KOPT-K1 (cell line): Measurements from ENCODE around the gene ABCG4.
"Not testable (repeated sequence)": the region's sequence is repeated elsewhere in the genome, so short reads cannot be mapped to it uniquely, and the experiment has no call there.

Experiments used
- H3K27ac ChIP-seq: fragments of 200-600 bp; sonication (generic); 2 replicates; pipeline ENCODE4 v1.5.1; 2016; ENCODE audit warnings: antibody characterized with exemption, mild to moderate bottlenecking, low read depth, low read length; ENCODE audit not compliant: poor library complexity, severe bottlenecking
- H3K36me3 ChIP-seq: fragments of 200-600 bp; sonication (generic); 2 replicates; pipeline ENCODE4 v1.5.1; 2017; ENCODE audit warnings: antibody characterized with exemption, mild to moderate bottlenecking, low read length, moderate library complexity; ENCODE audit not compliant: insufficient read depth
- H3K9me3 ChIP-seq: fragments of 200-600 bp; sonication (generic); 2 replicates; pipeline ENCODE4 v1.5.1; 2017; ENCODE audit warnings: antibody characterized with exemption, low read length, mild to moderate bottlenecking; ENCODE audit not compliant: insufficient read depth, poor library complexity, severe bottlenecking

The ABCG4 gene

DNA sequence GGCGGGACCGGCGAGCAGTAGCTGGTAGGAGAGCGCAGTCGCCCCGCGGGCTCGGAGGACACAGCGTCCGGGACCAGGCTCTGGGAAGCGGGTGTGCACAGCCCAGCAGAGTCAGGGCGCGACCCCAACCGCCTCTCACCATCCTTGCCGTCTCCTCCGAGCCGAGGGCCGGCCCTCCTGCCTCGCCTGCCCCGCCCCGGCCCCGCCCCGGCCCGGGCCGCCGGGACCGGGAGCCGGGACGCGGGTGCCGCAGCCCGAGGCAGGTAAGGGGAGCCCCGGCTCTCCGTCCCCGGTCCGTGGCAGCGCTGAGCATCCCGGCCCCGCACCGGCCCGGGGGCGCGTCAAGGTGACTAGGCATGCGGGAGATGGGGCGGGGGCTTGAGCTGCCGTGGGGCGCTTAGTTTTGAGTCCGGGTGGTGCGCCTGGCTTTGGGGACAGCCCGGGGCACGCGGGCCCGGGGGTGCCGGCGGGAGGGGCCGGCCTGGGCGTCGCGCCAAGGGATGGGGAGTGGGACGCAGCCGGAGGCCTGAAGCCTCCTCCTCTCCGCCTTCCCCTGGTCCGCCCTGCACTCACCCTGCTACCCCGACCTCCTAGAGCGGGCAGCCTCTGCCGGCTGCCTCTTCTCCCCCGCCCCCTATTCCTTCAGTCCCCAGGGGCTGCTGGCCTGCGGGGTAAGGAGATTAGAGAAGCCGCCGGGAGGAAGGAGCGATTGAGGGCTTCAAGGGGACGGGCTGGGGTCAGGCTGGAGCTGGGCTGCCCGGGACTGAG is at the start of gene ABCG4:
ABCG4 (plus strand) TSS at position 35 of the 768 bp plus-strand sequence. CDS start 914 bp downstream, outside the sequence.
- peak within 1 kb of the TSS; percentile 10 for H3K27ac ChIP-seq
- H3K9me3 ChIP-seq = no peaks in the 10 kb centered on the region
- no peaks in the 10 kb centered on the region for H3K36me3 ChIP-seq

DNA sequence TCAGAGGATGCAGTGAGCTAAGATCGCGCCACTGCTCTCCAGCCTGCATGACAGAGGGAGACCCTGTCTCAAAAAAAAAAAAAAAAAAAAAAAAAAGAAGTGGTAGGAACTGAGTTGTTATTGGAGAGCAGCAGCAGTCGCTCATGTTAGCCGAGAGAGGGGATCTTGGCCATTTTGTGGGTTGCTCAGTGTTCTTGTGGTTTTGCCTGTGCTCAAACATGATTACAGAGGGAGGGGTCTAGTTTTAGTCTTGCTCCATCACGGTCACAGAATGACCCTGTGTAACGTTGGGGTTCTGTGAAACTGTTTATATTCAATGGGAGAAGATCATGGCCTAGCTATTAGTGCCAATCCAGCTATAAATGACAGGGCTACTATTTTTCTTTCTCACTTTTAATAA is 49.1 kb upstream of the ABCG4 start:
- no peaks in the 10 kb centered on the region for H3K9me3 ChIP-seq
- H3K36me3 ChIP-seq = peaks cover 28% of the 10 kb centered on the region
- H3K27ac ChIP-seq = no peak overlapping the region

DNA sequence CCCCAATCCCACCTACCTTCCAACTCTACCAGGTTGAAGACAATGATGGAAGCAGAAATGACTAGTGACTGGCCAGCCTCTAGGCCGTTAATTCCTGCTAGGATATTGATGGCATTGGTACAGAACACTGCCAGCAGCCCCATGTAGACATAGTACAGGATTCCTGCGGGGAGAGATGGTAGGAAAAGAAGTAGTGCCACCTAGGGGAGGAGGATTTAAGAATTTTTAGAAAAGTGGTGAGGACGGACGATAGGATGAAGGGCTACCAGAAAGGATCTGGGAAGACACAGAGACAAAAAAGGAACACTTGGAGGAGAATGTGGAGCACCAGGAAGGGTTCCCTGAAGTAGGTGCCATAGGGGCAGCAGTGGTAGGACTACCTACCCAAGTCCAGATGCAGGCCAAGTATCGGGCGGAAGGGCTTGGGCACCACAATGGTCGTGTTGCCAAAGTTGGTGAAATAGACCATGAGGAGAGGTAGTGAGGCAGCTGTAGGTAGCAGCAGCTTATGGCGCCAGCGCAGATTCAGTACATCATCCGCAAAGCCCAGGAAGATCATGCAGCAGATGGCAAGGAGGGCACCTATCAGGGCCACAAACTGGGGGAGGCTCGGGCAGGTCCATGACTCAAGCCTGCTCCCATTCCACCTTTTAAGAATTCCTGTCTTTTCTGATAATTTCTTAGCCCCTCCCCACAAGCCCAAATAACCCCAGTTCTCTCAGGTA is 48.4 kb upstream of the ABCG4 start:
- peak overlapping the region; percentile 86 for H3K27ac ChIP-seq
- no peaks in the 10 kb centered on the region for H3K9me3 ChIP-seq
- H3K36me3 ChIP-seq = peaks cover 28% of the 10 kb centered on the region

DNA sequence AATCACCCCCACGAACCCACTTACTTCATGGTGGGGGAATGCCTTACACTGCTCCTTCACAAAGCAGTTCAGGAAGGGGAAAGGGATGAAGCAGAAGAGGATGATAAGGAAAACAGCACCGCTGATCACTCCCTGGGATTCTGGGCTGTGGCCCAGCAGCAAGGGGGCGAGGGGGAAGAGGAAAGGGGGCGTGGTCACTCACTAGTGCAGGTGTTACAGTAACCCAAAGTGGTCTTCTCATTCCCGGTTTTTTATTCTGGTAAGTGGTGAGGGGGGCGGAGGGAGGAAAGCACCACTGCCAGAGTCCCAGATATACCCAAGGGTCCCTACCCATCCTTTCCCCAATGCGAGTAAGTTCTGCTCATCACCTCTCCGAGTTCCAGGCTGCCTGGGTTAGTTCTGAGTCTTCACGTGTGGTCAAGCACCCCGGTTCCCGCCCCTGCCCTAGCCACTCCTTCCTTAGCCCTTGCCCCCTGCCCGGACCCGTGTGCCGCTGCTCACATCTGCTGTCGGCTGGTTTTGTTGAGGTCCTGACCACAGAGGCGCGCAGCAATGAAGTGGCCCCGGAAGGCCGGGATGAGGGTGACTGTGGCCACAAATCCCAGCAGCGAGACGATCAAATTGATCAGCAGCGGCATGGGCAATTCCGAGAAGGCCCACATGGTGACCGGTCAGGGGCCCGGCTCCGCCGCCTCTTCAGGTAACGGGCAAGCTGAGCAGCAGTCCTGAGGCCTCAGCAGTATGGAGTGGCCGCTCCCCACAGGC is 47.7 kb upstream of the ABCG4 start:
- Histone ChIP-seq H3K9me3 (no peaks in the 10 kb centered on the region), H3K27ac (peak overlapping the region; percentile 86), H3K36me3 (peaks cover 28% of the 10 kb centered on the region)

DNA sequence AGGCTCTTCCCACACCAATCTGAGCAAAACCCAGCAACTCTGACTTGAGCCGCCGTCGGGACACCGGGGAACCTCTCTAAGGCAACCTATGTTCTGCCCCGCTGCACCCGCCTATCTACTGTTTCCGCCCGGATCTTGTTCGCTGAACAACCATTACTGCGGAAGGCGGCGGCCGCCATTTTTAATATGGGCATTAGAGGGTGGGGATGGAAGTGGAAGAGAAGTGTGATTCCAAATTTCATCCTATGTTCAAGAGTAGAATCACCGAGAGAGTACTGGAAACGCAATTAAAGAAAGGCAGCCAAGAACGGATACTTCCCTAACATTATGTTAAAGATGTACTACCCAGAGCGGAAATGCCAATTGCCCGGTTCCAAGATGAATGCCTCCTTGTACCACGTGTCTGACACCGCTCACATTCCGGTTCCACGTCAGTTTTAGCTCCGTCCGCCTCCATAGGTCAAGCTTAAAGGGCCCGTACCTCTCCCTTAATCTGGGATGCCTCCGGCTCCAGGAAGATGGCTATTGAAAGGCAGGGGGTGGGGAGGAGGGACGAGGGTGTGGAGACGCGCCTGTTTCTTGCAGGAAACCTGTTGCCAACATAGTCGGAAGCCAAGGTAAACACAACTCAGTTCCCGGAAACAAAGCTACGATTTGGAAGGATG is 47.0 kb upstream of the ABCG4 start, which contains the start of gene DPAGT1:
DPAGT1 (minus strand) TSS at position 95 of the 665 bp plus-strand sequence. CDS start 198 bp downstream, outside the sequence.
- H3K9me3 ChIP-seq = no peaks in the 10 kb centered on the region
- H3K27ac ChIP-seq = peak within 1 kb of the TSS; percentile 86
- peaks cover 21% of the 10 kb centered on the region for H3K36me3 ChIP-seq

DNA sequence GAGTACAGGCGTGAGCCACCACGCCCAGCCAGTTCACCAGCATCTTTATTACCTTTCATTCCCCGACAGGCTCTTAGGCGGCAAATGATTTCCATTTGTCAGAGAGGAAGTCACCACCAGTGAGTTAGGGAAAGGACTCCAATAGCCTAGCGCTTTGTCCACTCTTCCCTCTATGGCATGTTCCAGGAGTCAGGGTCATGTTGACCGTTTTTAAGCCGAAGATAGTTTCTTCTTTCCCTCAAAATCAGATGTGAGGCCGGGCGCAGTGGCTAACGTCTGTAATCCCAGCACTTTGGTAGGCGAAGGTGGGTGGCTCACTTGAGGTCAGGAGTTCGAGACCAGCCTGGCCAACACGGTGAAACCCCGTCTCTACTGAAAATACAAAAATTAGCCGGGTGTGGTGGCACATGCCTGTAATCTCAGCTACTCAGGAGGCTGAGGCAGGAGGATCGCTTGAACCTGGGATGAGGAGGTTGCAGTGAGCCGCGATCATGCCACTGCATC is 45.6 kb upstream of the ABCG4 start:
- H3K9me3 ChIP-seq, H3K27ac ChIP-seq, H3K36me3 ChIP-seq: not testable (repeated sequence)

DNA sequence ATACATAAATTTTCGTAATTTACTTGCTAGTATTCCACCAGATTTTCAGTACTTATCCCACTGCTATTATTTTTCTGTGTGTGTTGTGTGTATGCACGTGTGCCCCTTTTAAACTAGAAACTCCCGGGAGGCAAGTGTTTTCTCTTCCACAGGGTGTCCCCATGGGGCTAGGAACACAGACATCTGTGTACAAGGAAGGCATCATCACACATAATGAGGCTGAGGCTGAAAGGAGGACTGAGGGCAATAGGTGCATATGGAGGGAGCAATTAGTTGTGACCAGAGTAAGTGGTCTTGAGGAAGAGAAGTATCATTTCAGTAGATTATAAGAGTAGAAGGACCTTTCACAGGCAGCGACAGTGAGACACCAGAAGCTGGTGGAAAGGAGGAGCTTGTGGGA is 45.1 kb upstream of the ABCG4 start:
- H3K36me3 ChIP-seq = peaks cover 2% of the 10 kb centered on the region; the same call in 1 of the 2 replicates
- H3K9me3 ChIP-seq = no peaks in the 10 kb centered on the region
- no peak overlapping the region for H3K27ac ChIP-seq

DNA sequence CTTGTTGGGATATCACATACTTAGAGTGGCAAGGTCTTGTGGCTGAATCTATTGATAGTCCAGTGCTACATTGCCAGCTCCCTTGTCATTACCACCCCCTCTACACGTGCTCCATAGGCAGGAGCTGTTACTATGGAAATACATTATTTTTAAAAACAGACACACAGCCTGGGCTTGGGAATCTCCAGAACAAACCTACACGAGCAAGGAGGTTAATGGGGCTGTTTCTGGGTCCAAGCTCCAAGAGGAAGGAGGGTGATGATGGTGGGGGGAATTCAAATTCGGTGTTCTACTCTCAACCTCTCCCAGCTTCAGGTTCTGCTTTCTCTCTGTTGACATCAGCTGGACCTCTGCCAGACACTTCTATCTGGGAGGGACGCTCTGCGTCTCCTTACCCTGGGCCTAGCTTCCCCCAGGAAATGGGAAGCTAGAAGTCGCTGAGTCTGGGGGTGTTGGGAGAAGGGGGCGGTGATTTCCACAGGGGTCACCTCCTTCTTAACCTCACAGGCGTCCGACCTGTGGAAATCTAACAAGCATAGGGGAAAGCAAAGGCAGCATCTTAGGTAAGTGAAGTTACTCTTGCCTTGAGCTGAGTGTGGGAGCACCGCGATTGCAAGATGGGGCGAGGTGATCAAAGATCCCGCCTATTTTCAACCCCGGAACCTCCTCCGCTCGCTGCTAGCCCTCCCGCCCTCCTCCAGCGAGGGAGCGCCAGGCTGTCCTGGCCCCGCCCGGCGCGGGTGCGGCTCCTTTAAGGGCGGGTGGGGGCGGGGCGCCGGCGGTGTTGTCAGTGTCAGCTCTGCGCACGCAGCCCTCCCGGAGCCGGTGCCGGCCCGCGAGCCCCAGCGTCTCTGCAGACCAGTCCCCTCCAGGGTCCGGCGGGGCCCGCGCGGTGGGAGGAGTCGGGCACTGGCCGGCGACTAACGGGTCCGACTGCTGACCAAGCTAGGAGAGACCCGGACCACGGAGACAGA is 42.0 kb upstream of the ABCG4 start, which contains the start of gene C2CD2L:
C2CD2L (plus strand) TSS at position 781 of the 974 bp plus-strand sequence. CDS start 398 bp downstream, outside the sequence.
- peaks cover 23% of the 10 kb centered on the region for H3K36me3 ChIP-seq
- H3K27ac ChIP-seq = peak within 1 kb of the TSS; percentile 75
- no peaks in the 10 kb centered on the region for H3K9me3 ChIP-seq

DNA sequence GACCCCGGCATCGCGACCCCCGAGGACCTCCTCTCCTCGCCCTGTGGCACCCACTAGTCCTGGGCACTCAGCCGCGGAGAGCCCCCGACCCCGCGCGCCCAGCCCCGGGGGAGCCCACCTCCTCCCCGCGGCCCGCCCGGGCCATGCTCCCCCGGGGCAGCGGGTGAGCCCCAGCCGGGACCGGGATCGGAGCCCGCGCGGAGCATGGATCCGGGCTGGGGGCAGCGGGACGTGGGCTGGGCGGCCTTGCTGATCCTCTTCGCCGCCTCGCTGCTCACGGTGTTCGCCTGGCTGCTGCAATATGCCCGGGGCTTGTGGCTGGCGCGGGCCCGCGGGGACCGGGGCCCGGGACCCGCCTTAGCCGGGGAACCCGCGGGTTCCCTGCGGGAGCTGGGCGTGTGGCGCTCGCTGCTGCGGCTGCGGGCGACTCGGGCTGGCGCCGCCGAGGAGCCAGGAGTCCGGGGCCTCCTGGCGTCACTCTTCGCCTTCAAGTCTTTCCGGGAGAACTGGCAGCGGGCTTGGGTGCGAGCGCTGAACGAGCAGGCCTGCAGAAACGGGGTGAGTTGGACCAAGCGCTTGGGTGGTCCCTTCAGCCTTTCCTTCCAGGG is 41.2 kb upstream of the ABCG4 start:
- Histone ChIP-seq H3K27ac (peak overlapping the region; percentile 75), H3K9me3 (no peaks in the 10 kb centered on the region), H3K36me3 (peaks cover 31% of the 10 kb centered on the region)

DNA sequence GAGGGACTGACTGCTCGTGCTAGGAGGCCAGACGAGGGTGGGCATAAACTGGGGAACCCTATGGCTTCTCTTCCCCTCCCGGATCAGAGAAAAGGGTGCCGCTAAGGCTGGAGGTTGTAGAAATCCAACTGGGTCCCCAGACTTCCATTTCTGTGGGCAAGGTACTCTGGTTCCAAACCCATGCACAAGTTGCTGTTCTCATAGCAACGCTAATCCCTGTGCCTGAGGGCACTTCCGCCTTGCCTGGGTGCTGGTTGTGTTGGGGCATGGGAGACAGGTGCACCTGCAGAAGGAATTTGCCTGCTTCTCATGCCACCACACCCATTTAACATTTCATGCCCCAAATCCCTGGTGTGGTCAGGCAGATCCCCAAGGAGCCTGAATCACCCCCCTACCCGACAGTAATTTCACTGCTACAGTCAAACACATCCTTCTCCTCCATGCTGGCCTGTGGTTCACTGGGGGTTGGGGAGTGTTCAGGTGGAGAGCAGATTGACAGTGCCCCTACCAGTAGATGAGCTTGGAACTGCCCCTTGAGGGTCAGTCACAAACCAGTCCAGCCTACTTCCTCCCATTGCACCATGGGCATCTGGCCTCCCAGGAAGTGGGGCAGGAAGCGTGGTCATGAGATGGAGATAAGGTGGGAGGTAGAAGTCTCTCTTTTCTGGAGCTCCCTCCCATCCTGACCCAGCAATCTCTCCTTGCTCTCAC is 40.6 kb upstream of the ABCG4 start:
- peaks cover 38% of the 10 kb centered on the region for H3K36me3 ChIP-seq
- no peaks in the 10 kb centered on the region for H3K9me3 ChIP-seq
- H3K27ac ChIP-seq = peak overlapping the region; percentile 75

DNA sequence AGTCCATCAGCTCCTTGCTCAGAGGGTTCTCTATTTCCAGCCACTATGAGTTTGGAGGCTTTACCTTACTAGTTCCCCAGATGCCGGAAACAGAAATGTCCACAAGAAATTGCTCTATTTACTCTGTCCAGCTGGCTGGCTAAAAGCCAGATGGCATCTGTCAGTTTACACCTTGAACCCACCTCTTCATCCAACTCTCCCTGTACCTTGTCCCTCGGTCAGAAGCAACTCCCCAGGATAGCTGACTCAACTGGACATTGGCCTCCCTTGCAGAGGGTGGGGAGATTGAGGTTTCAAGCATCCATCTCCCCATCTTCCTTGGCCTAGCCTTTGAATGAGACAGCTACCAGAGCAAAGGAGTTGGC is 40.0 kb upstream of the ABCG4 start:
- H3K36me3 ChIP-seq = peaks cover 43% of the 10 kb centered on the region
- no peaks in the 10 kb centered on the region for H3K9me3 ChIP-seq
- peak overlapping the region; percentile 75 for H3K27ac ChIP-seq

DNA sequence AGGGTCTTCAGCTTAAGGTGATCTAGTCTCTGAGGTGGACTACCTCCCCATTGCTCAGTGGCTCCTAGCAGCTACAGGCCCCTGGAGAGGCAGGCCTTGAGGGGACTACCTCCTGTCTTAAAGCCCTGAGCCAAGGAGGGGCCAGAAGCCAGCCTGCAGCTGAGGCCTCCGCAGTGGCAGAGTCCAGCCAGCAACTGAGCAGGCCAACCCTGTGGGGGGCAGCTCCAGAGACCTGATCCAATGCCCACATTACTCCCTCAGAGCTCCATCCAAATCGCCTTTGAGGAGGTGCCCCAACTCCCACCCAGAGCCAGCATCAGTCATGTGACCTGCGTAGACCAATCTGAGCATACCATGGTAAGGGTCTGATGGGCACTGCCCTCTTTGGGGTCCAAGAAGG is 39.0 kb upstream of the ABCG4 start:
- H3K36me3 ChIP-seq = peaks cover 53% of the 10 kb centered on the region
- H3K27ac ChIP-seq = no peak overlapping the region
- H3K9me3 ChIP-seq = no peaks in the 10 kb centered on the region

DNA sequence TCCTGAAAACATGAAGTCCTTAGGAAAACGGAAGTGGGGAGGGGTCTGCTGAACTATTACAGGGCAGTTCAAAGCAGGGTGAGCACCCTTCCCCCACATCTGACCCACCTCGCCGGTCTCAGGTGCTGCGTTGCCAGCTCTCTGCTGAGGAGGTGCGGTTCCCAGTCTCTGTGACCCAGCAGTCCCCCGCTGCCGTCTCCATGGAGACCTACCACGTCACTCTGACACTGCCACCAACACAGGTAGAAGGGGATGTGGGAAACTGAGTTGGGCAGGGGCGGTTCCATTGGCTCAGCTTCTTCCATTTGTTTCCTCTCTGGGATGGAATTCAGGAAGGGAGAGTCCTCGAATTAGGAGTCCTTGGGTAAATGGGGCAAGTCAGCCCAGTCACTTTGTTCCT is 38.4 kb upstream of the ABCG4 start:
- Histone ChIP-seq H3K36me3 (peaks cover 53% of the 10 kb centered on the region), H3K9me3 (no peaks in the 10 kb centered on the region), H3K27ac (no peak overlapping the region)
